ENCODE results near the gene LLGL2. TPM values are rescaled to one million over a fixed set of nuclear protein-coding genes. Genes with fewer than 3 reads are reported as not detected.

Gene LLGL2
- total and polyA plus RNA-seq, 2 experiments from 2014 or later, result 35.2 to 40.3 TPM

DNA sequence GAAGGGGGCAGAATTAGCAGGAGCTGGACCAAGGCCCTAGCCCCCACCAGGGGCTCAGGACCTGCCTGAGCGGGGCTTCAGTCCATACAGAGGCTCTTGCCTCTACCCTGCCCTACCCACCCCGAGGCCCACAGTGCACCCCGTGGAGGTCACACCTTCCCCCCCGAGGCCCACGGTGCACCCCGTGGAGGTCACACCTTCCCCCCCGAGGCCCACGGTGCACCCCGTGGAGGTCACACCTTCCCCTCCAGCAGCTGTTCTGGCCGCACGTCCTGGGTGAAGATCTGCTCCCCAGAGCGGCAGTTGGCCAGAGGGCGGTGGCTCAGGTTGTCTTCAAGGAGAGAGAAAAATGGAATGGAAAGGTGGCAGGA, 21.5 kb upstream of the LLGL2 start:
- Histone ChIP-seq H3K4me3 (no peak overlapping the region), H3K9me3 (ENCODE audit: low read depth) (no peaks in the 10 kb centered on the region), H3K36me3 (peaks cover 27% of the 10 kb centered on the region), H3K27me3 (no peaks in the 10 kb centered on the region), H3K27ac (no peak overlapping the region), H3K4me1 (ENCODE audit: low read depth) (no peaks in the 10 kb centered on the region)
- DNase-seq (ENCODE audit: low read depth in 1 of 2, low spot score in 1 of 2), result no peak
- no peak for TF ChIP-seq CTCF (IDR thresholded peaks at IDR 0.05; ENCODE audit: low read depth, low read length)

GRCh38 chr17:75504347-75505151, 20.9 kb upstream of the LLGL2 start:
- TF ChIP-seq CTCF (IDR thresholded peaks at IDR 0.05; ENCODE audit: low read depth, low read length), result peak; percentile 52
- H3K36me3 ChIP-seq, result peaks cover 23% of the 10 kb centered on the region

GRCh38 chr17:75505152-75505409, 20.4 kb upstream of the LLGL2 start:
- Histone ChIP-seq H3K9me3 (ENCODE audit: low read depth) (no peaks in the 10 kb centered on the region), H3K27me3 (no peaks in the 10 kb centered on the region), H3K36me3 (peaks cover 19% of the 10 kb centered on the region), H3K4me1 (ENCODE audit: low read depth) (no peaks in the 10 kb centered on the region), H3K27ac (no peak overlapping the region), H3K4me3 (no peak overlapping the region)
- TF ChIP-seq CTCF (IDR thresholded peaks at IDR 0.05; ENCODE audit: low read depth, low read length), result no peak
- DNase-seq (ENCODE audit: low read depth in 1 of 2, low spot score in 1 of 2), result no peak

More at GRCh38 chr17:75504347-75505151, 20.9 kb upstream of the LLGL2 start:
- Histone ChIP-seq H3K4me3 (no peak overlapping the region), H3K9me3 (ENCODE audit: low read depth) (no peaks in the 10 kb centered on the region), H3K4me1 (ENCODE audit: low read depth) (no peaks in the 10 kb centered on the region), H3K27ac (no peak overlapping the region), H3K27me3 (no peaks in the 10 kb centered on the region)
- DNase-seq (ENCODE audit: low read depth in 1 of 2, low spot score in 1 of 2), result peak in 1 of 2 donors; percentile 35

DNA sequence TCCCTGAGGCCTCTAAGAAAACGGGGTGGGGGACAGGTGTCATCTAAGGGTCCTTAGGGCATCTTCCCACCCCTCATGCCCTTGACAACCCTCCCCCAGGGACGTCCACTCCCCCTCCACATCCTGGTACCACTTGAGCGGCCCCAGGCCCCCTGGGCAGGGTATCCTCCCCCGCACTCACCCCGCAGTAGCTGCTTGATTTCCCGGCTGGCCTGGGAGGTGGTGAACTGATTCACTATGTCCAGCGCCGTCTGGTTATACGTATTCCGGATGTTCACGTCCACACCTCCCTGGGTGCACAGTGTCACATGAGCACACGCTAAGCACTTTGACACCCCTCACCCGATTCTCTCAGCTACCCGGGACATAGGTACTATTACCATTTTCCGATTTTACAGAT, 19.9 kb upstream of the LLGL2 start:
- Histone ChIP-seq H3K27me3 (no peaks in the 10 kb centered on the region), H3K4me1 (ENCODE audit: low read depth) (no peaks in the 10 kb centered on the region), H3K9me3 (ENCODE audit: low read depth) (no peaks in the 10 kb centered on the region), H3K36me3 (peaks cover 14% of the 10 kb centered on the region), H3K4me3 (no peak overlapping the region), H3K27ac (no peak overlapping the region)
- DNase-seq (ENCODE audit: low read depth in 1 of 2, low spot score in 1 of 2), result no peak
- TF ChIP-seq CTCF (IDR thresholded peaks at IDR 0.05; ENCODE audit: low read depth, low read length), result no peak

GRCh38 chr17:75506134-75506533, 19.4 kb upstream of the LLGL2 start:
- Histone ChIP-seq H3K27ac (no peak overlapping the region), H3K27me3 (no peaks in the 10 kb centered on the region), H3K9me3 (ENCODE audit: low read depth) (no peaks in the 10 kb centered on the region), H3K36me3 (peaks cover 14% of the 10 kb centered on the region), H3K4me1 (ENCODE audit: low read depth) (peaks cover under 1% of the 10 kb centered on the region), H3K4me3 (no peak overlapping the region)
- DNase-seq (ENCODE audit: low read depth in 1 of 2, low spot score in 1 of 2), result no peak
- TF ChIP-seq CTCF (IDR thresholded peaks at IDR 0.05; ENCODE audit: low read depth, low read length), result no peak

Measured in cardiac muscle cell (in vitro differentiated cells and primary cell).